SU-DHL-6 (cell line): ENCODE measurements around the gene RSU1.

ENCODE experiments used
- H2AFZ ChIP-seq: fragments of 200-600 bp; sonication (generic); 2 replicates; pipeline ENCODE4 v1.6.1; 2014; ENCODE audit warnings: low read depth, mild to moderate bottlenecking, moderate library complexity, mixed read lengths, antibody characterized with exemption, low read length; ENCODE audit not compliant: severe bottlenecking
- H3F3A ChIP-seq: fragments of 200-600 bp; shearing (Covaris generic); 2 replicates; pipeline ENCODE4 v1.6.0; 2016; ENCODE audit warnings: antibody characterized with exemption, mild to moderate bottlenecking; ENCODE audit not compliant: insufficient read depth
- H3K27ac ChIP-seq: fragments of 200-600 bp; sonication (generic); 2 replicates; pipeline ENCODE4 v1.5.1; 2016; ENCODE audit warnings: low read depth, mild to moderate bottlenecking, low read length, moderate library complexity, mixed read lengths
- H3K27me3 ChIP-seq: fragments of 200-600 bp; sonication (generic), shearing (Covaris generic); 2 replicates; pipeline ENCODE4 v1.6.0; 2014; ENCODE audit warnings: mild to moderate bottlenecking, low read length
- H3K36me3 ChIP-seq: fragments of 200-600 bp; sonication (generic); 2 replicates; pipeline ENCODE4 v1.6.1; 2014; ENCODE audit warnings: mild to moderate bottlenecking, low read length, mixed read lengths
- H3K4me2 ChIP-seq: fragments of 300-600, 200-600 bp; shearing (Covaris generic), sonication (generic); 2 replicates; pipeline ENCODE4 v1.6.0; 2014; ENCODE audit warnings: low read length, low read depth, mild to moderate bottlenecking; ENCODE audit not compliant: poor library complexity, severe bottlenecking
- H3K4me3 ChIP-seq: fragments of 200-600 bp; sonication (generic); 2 replicates; pipeline ENCODE4 v1.5.1; 2014; ENCODE audit warnings: antibody characterized with exemption, low read length, mild to moderate bottlenecking, mixed read lengths; ENCODE audit not compliant: insufficient read depth, poor library complexity, severe bottlenecking
- H3K79me2 ChIP-seq: fragments of 200-600 bp; sonication (generic); 2 replicates; pipeline ENCODE4 v1.6.1; 2014; ENCODE audit warnings: mild to moderate bottlenecking, low read length, moderate library complexity; ENCODE audit not compliant: insufficient read depth
- H3K9ac ChIP-seq: fragments of 200-600 bp; sonication (generic); 2 replicates; pipeline ENCODE4 v1.7.0; 2014; ENCODE audit warnings: mild to moderate bottlenecking, low read length
- H3K9me2 ChIP-seq: fragments of 200-600 bp; sonication (generic); replicated peaks from 2 replicates; pipeline ENCODE4 v1.6.1; 2014; ENCODE audit warnings: low read length; ENCODE audit not compliant: insufficient read depth
- H3K9me3 ChIP-seq: fragments of 200-600 bp; sonication (generic); 2 replicates; pipeline ENCODE4 v1.6.1; 2014; ENCODE audit warnings: low read length, mixed read lengths; ENCODE audit not compliant: insufficient read depth
- H4K20me1 ChIP-seq: fragments of 200-600 bp; sonication (generic); 2 replicates; pipeline ENCODE4 v1.6.1; 2014; ENCODE audit warnings: low read depth, mild to moderate bottlenecking, antibody characterized with exemption, low read length, moderate library complexity, mixed read lengths
- CTCF ChIP-seq: fragments of 200-600 bp; sonication (generic); IDR thresholded peaks from one replicate; pipeline ENCODE4 v1.5.1; 2017; ENCODE audit warnings: antibody characterized with exemption, mild to moderate bottlenecking, low read length, moderate library complexity; ENCODE audit not compliant: insufficient read depth, poor library complexity, severe bottlenecking
- EZH2phosphoT487 ChIP-seq: fragments of 200-600 bp; sonication (generic), shearing (Covaris generic); conservative IDR thresholded peaks from 2 replicates; pipeline ENCODE4 v1.6.1; 2018; ENCODE audit warnings: mild to moderate bottlenecking, antibody characterized with exemption, low read length, moderate library complexity, mixed read lengths

Gene RSU1

GRCh38 chr10:16644146-16644545, 173.1 kb downstream of the RSU1 start:
- TF ChIP-seq CTCF = no peak
- TF ChIP-seq EZH2phosphoT487 = no peak
- H2AFZ ChIP-seq = no peak overlapping the region
- H3K4me3 ChIP-seq = no peak overlapping the region
- H3K9ac ChIP-seq = no peak overlapping the region
- H3K36me3 ChIP-seq = no peaks in the 10 kb centered on the region
- no peaks in the 10 kb centered on the region for H3K79me2 ChIP-seq
- no peaks in the 10 kb centered on the region for H3K9me3 ChIP-seq
- no peak overlapping the region for H3K27ac ChIP-seq
- no peaks in the 10 kb centered on the region for H3F3A ChIP-seq
- no peaks in the 10 kb centered on the region for H3K27me3 ChIP-seq
- H4K20me1 ChIP-seq = no peaks in the 10 kb centered on the region
- no peaks in the 10 kb centered on the region for H3K9me2 ChIP-seq
- no peak overlapping the region for H3K4me2 ChIP-seq

GRCh38 chr10:16643502-16643901, 173.7 kb downstream of the RSU1 start:
- H3K27me3 ChIP-seq = no peaks in the 10 kb centered on the region

GRCh38 chr10:16640153-16640552, 177.1 kb downstream of the RSU1 start:
- Histone ChIP-seq H3F3A (no peaks in the 10 kb centered on the region), H3K9me3 (no peaks in the 10 kb centered on the region), H2AFZ (no peak overlapping the region), H3K4me3 (no peak overlapping the region), H3K36me3 (no peaks in the 10 kb centered on the region), H3K27ac (no peak overlapping the region), H3K9me2 (no peaks in the 10 kb centered on the region), H3K9ac (no peak overlapping the region), H3K4me2 (no peak overlapping the region), H3K79me2 (no peaks in the 10 kb centered on the region), H3K27me3 (no peaks in the 10 kb centered on the region), H4K20me1 (no peaks in the 10 kb centered on the region)
- TF ChIP-seq EZH2phosphoT487 (no peak), CTCF (no peak)

More at GRCh38 chr10:16643502-16643901, 173.7 kb downstream of the RSU1 start:
- Histone ChIP-seq H3K9ac (no peak overlapping the region), H3K79me2 (no peaks in the 10 kb centered on the region), H2AFZ (no peak overlapping the region), H3K4me3 (no peak overlapping the region), H3K27ac (no peak overlapping the region), H3K4me2 (no peak overlapping the region), H3K36me3 (no peaks in the 10 kb centered on the region), H4K20me1 (no peaks in the 10 kb centered on the region), H3K9me2 (no peaks in the 10 kb centered on the region), H3K9me3 (no peaks in the 10 kb centered on the region), H3F3A (no peaks in the 10 kb centered on the region)
- no peak for TF ChIP-seq EZH2phosphoT487
- TF ChIP-seq CTCF = no peak
